ENCODE measurements around the gene HTR7.

The HTR7 gene

GRCh38 chr10:90740265-90740664 lies 117.6 kb downstream of the HTR7 start:
- no peak for DNase-seq (ENCODE audit: low read depth in 2 of 2)

DNA sequence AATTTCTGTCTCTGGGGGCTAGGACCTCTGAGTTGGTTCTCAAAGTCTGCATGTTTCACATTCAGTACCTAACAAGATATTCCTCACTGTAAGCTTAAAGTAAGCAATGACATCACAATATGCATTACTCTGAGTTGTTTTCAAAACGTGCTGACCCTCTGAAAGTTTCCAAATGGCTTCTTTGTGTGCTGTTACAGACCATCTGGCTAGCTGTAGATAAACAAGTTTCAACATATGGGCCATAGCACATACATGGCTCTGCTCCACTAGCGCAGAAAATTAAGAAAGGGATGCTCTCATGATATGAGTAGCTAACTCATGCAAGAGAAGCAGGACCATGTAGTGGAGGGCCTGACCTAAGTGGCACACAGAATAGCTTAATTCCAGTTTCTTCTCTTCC lies 119.0 kb downstream of the HTR7 start:
- DNase-seq (ENCODE audit: low read depth in 2 of 2) = no peak

DNA sequence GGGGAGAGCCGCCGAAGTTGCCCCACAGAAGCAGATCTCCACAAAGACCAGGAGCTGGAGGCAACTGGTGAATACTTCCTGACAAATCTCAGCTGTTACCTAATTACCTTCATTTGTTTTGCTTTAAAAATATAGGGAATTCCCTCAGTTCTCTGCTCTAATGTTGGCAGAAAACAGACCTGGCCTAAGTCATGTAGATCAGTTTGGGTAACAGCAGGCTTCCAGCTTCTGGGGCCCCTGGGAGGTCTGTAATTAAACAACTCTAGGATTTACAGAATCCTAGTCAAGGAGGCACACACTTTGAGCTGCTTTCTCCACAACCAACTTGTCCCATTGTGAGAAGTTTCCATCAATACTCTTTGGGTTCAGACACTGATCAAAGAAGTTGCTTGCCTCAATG lies 123.4 kb downstream of the HTR7 start:
- DNase-seq (ENCODE audit: low read depth in 2 of 2) = no peak

GRCh38 chr10:90732581-90732980 lies 125.3 kb downstream of the HTR7 start:
- no peak for DNase-seq (ENCODE audit: low read depth in 2 of 2)

GRCh38 chr10:90723416-90724068 lies 134.3 kb downstream of the HTR7 start:
- DNase-seq (ENCODE audit: low read depth in 2 of 2) = no peak

DNA sequence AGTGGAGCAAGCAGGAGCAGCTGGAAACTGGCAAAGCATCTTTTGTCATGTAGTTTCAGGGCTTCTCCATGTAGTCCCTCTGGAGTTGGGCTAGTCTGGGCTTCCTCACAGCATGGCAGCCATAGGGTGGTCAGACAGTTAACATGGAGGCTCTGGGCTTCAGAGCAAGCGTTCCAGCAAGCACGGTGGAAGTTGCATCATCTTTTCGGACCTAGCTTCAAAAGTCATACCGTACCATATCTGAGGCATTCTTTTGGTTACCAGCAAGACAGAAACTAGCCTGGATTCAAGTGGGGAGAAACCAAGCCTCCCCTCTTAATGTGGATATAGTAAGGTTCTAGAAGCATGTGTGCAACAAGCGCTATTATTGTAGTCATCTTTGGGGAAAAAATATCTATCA lies 135.0 kb downstream of the HTR7 start:
- no peak for DNase-seq (ENCODE audit: low read depth in 2 of 2)

- DNase-seq (ENCODE audit: low read depth in 2 of 2) = no peak
Observed at GRCh38 chr10:90718182-90718581, 139.7 kb downstream of the HTR7 start.

- no peak for DNase-seq (ENCODE audit: low read depth in 2 of 2)
Observed at GRCh38 chr10:90712529-90712928, 145.3 kb downstream of the HTR7 start.

DNA sequence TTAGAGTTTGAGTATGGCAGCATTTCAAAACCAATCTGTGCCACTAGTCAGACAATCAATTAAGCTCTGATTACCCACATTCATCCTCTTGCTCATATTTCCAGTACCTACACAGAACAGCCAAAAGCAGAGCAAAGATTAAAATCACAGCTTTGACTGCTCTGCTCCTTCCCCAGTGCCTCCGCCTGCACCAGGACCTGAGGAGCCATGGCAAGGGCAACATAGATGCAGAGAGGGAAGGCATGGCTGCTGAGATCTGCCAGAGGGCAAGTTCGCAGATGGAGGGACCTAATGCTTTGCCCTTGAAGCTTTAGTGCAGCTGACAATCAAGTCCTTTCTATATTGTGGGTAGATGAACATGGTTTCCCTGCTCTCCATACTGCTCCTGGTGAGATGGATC lies 148.1 kb downstream of the HTR7 start:
- no peak for DNase-seq (ENCODE audit: low read depth in 2 of 2)

GRCh38 chr10:90707657-90708056 lies 150.2 kb downstream of the HTR7 start:
- DNase-seq (ENCODE audit: low read depth in 2 of 2) = no peak

GRCh38 chr10:90701428-90701827 lies 156.4 kb downstream of the HTR7 start:
- DNase-seq (ENCODE audit: low read depth in 2 of 2) = no peak

- no peak for DNase-seq (ENCODE audit: low read depth in 2 of 2)
Observed at GRCh38 chr10:90695915-90696676, 161.7 kb downstream of the HTR7 start.

Data from stimulated activated CD8-positive, alpha-beta memory T cell treated with anti-CD3 and anti-CD28 coated beads, Interleukin-7, amount 100 ng/mL, for 1 hour (primary cell).